Measurements from ENCODE around the gene CENPX.

GRCh38 chr17:82019690-82020571 lies 2.7 kb downstream of the CENPX start:
- peak; percentile 13 to 85 (median 65) for TF ChIP-seq CTCF (IDR thresholded peaks at IDR 0.05 in 8 of 11, conservative IDR thresholded peaks at IDR 0.05 in 3 of 11)
- peak in 1 of 3 donors; percentile 56 for TF ChIP-seq POLR2AphosphoS5 (IDR thresholded peaks at IDR 0.05)
